HG03139 (cell line): ENCODE results near the gene CCDC192.

Experiments
- ATAC-seq: cut with Tn5 transposase; IDR thresholded peaks from one replicate; pipeline ENCODE4 v1.9.1; 2021; ENCODE audit not compliant: unreplicated experiment

Gene CCDC192

GRCh38 chr5:127916885-127917573, 213.8 kb downstream of the CCDC192 start:
- ATAC-seq: no peak

- ATAC-seq: no peak
Measured at GRCh38 chr5:127919006-127919796, 216.0 kb downstream of the CCDC192 start.

GRCh38 chr5:127919818-127920217, 216.6 kb downstream of the CCDC192 start:
- no peak for ATAC-seq

- no peak for ATAC-seq
Measured at GRCh38 chr5:127920936-127921335, 217.7 kb downstream of the CCDC192 start.

- ATAC-seq: no peak
Measured at GRCh38 chr5:127922603-127923002, 219.4 kb downstream of the CCDC192 start.

- no peak for ATAC-seq
Measured at GRCh38 chr5:127923804-127924570, 220.8 kb downstream of the CCDC192 start.

- ATAC-seq: no peak
Measured at GRCh38 chr5:127924606-127925005, 221.4 kb downstream of the CCDC192 start.

GRCh38 chr5:127925916-127926315, 222.7 kb downstream of the CCDC192 start:
- ATAC-seq: no peak

- ATAC-seq: no peak
Measured at GRCh38 chr5:127926974-127927373, 223.8 kb downstream of the CCDC192 start.

- ATAC-seq: no peak
Measured at GRCh38 chr5:127928053-127928452, 224.9 kb downstream of the CCDC192 start.

- no peak for ATAC-seq
Measured at GRCh38 chr5:127930311-127930710, 227.1 kb downstream of the CCDC192 start.

- ATAC-seq: no peak
Measured at GRCh38 chr5:127931396-127931795, 228.2 kb downstream of the CCDC192 start.

- no peak for ATAC-seq
Measured at GRCh38 chr5:127933348-127933747, 230.2 kb downstream of the CCDC192 start.

GRCh38 chr5:127934791-127935256, 231.6 kb downstream of the CCDC192 start:
- no peak for ATAC-seq

GRCh38 chr5:127935398-127935797, 232.2 kb downstream of the CCDC192 start:
- ATAC-seq: no peak

GRCh38 chr5:127936439-127936972, 233.3 kb downstream of the CCDC192 start:
- ATAC-seq: no peak

GRCh38 chr5:127938746-127939145, 235.6 kb downstream of the CCDC192 start:
- no peak for ATAC-seq

- ATAC-seq: no peak
Measured at GRCh38 chr5:127940854-127941253, 237.7 kb downstream of the CCDC192 start.

GRCh38 chr5:127941646-127942045, 238.5 kb downstream of the CCDC192 start:
- ATAC-seq: no peak

GRCh38 chr5:127942246-127943060, 239.3 kb downstream of the CCDC192 start:
- ATAC-seq: no peak

GRCh38 chr5:127943061-127943371, 239.8 kb downstream of the CCDC192 start:
- ATAC-seq: no peak
